ENCODE data around the gene NEDD4L.

The NEDD4L gene

DNA sequence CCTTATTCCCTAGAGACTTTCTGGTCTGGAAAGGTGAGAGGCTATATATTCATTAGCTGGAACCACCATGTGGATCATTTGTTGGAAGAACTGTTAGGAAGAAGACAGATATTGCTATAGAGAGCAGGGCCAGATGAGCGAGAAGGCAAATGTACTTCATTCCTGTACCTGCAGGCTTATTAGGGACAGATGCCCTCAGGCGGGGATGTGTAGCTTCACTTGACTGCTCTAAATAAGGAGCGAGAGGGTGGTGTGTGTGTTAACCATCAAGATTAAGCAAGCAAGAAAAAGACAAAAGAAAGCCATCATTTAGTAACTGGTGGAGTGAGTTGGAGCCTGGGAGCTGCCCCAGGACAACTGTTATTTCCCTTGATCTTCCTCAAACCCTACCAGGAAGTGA is 36.4 kb downstream of the NEDD4L start:
- CTCF ChIA-PET, result interaction anchor here (0.6 to 0.9 kb wide), 2 partner anchors 36 to 450 kb away, joined by 3 read pairs; no protein-coding TSS in a partner anchor
- Histone ChIP-seq H3K36me3 (ENCODE audit: control insufficient read depth in 2 of 2, insufficient read depth in 1 of 2, low read length in 2 of 2) (no peaks in the 10 kb centered on the region), H3K4me1 (ENCODE audit: control insufficient read depth, insufficient read depth, low read length) (peaks cover 6% of the 10 kb centered on the region), H3K27ac (ENCODE audit: extremely low read depth, low read depth, low read length) (no peak overlapping the region), H3K9me3 (ENCODE audit: control insufficient read depth, insufficient read depth, low read depth, low read length) (no peaks in the 10 kb centered on the region), H3K4me3 (ENCODE audit: low read depth, low read length) (no peak overlapping the region)
- POLR2A ChIA-PET, result interaction anchor here (0.5 kb wide), 1 partner anchor 475 kb away, joined by 3 read pairs; no protein-coding TSS in a partner anchor
- TF ChIP-seq ZNF138 (tag by site-specific recombination; IDR thresholded peaks at IDR 0.05; ENCODE audit: borderline replicate concordance) (no peak), ZNF423 (tag by site-specific recombination; IDR thresholded peaks at IDR 0.05) (no peak), BCL11A (tag by site-specific recombination; IDR thresholded peaks at IDR 0.05; ENCODE audit: low read depth) (no peak), ZSCAN30 (tag by site-specific recombination; IDR thresholded peaks at IDR 0.05) (no peak), ZNF16 (tag by site-specific recombination; IDR thresholded peaks at IDR 0.05; ENCODE audit: low read depth) (no peak), ZNF175 (tag by site-specific recombination; IDR thresholded peaks at IDR 0.05) (no peak), SP3 (tag by site-specific recombination; IDR thresholded peaks at IDR 0.05) (no peak), ZNF623 (tag by site-specific recombination; IDR thresholded peaks at IDR 0.05) (no peak), ZNF184 (tag by site-specific recombination; IDR thresholded peaks at IDR 0.05) (no peak), ZNF777 (tag by site-specific recombination; IDR thresholded peaks at IDR 0.05; ENCODE audit: borderline replicate concordance) (no peak), ZNF707 (tag by site-specific recombination; IDR thresholded peaks at IDR 0.05) (no peak), ZFP3 (tag by site-specific recombination; IDR thresholded peaks at IDR 0.05; ENCODE audit: low read depth) (no peak), KLF7 (tag by site-specific recombination; IDR thresholded peaks at IDR 0.05; ENCODE audit: borderline replicate concordance) (no peak), ZNF354C (tag by site-specific recombination; IDR thresholded peaks at IDR 0.05; ENCODE audit: borderline replicate concordance, low read depth) (no peak)
- TF ChIP-seq, protein P1, sequence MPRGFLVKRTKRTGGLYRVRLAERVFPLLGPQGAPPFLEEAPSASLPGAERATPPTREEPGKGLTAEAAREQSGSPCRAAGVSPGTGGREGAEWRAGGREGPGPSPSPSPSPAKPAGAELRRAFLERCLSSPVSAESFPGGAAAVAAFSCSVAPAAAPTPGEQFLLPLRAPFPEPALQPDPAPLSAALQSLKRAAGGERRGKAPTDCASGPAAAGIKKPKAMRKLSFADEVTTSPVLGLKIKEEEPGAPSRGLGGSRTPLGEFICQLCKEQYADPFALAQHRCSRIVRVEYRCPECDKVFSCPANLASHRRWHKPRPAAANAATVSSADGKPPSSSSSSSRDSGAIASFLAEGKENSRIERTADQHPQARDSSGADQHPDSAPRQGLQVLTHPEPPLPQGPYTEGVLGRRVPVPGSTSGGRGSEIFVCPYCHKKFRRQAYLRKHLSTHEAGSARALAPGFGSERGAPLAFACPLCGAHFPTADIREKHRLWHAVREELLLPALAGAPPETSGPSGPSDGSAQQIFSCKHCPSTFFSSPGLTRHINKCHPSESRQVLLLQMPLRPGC (tag by site-specific recombination; IDR thresholded peaks at IDR 0.05), result no peak
- TF ChIP-seq, protein P2, sequence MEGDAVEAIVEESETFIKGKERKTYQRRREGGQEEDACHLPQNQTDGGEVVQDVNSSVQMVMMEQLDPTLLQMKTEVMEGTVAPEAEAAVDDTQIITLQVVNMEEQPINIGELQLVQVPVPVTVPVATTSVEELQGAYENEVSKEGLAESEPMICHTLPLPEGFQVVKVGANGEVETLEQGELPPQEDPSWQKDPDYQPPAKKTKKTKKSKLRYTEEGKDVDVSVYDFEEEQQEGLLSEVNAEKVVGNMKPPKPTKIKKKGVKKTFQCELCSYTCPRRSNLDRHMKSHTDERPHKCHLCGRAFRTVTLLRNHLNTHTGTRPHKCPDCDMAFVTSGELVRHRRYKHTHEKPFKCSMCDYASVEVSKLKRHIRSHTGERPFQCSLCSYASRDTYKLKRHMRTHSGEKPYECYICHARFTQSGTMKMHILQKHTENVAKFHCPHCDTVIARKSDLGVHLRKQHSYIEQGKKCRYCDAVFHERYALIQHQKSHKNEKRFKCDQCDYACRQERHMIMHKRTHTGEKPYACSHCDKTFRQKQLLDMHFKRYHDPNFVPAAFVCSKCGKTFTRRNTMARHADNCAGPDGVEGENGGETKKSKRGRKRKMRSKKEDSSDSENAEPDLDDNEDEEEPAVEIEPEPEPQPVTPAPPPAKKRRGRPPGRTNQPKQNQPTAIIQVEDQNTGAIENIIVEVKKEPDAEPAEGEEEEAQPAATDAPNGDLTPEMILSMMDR (tag by site-specific recombination; IDR thresholded peaks at IDR 0.05), result no peak
- TF ChIP-seq, protein P3, sequence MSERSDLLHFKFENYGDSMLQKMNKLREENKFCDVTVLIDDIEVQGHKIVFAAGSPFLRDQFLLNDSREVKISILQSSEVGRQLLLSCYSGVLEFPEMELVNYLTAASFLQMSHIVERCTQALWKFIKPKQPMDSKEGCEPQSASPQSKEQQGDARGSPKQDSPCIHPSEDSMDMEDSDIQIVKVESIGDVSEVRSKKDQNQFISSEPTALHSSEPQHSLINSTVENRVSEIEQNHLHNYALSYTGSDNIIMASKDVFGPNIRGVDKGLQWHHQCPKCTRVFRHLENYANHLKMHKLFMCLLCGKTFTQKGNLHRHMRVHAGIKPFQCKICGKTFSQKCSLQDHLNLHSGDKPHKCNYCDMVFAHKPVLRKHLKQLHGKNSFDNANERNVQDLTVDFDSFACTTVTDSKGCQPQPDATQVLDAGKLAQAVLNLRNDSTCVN (tag by site-specific recombination; optimal IDR thresholded peaks at IDR 0.05), result no peak
- TF ChIP-seq, protein P4, sequence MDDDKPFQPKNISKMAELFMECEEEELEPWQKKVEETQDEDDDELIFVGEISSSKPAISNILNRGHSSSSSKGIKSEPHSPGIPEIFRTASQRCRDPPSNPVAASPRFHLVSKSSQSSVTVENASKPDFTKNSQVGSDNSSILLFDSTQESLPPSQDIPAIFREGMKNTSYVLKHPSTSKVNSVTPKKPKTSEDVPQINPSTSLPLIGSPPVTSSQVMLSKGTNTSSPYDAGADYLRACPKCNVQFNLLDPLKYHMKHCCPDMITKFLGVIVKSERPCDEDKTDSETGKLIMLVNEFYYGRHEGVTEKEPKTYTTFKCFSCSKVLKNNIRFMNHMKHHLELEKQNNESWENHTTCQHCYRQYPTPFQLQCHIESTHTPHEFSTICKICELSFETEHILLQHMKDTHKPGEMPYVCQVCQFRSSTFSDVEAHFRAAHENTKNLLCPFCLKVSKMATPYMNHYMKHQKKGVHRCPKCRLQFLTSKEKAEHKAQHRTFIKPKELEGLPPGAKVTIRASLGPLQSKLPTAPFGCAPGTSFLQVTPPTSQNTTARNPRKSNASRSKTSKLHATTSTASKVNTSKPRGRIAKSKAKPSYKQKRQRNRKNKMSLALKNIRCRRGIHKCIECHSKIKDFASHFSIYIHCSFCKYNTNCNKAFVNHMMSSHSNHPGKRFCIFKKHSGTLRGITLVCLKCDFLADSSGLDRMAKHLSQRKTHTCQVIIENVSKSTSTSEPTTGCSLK (tag by site-specific recombination; IDR thresholded peaks at IDR 0.05), result no peak
- TF ChIP-seq, protein P5, sequence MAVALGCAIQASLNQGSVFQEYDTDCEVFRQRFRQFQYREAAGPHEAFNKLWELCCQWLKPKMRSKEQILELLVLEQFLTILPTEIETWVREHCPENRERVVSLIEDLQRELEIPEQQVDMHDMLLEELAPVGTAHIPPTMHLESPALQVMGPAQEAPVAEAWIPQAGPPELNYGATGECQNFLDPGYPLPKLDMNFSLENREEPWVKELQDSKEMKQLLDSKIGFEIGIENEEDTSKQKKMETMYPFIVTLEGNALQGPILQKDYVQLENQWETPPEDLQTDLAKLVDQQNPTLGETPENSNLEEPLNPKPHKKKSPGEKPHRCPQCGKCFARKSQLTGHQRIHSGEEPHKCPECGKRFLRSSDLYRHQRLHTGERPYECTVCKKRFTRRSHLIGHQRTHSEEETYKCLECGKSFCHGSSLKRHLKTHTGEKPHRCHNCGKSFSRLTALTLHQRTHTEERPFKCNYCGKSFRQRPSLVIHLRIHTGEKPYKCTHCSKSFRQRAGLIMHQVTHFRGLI (tag by site-specific recombination; IDR thresholded peaks at IDR 0.05), result no peak
- TF ChIP-seq, protein P6, sequence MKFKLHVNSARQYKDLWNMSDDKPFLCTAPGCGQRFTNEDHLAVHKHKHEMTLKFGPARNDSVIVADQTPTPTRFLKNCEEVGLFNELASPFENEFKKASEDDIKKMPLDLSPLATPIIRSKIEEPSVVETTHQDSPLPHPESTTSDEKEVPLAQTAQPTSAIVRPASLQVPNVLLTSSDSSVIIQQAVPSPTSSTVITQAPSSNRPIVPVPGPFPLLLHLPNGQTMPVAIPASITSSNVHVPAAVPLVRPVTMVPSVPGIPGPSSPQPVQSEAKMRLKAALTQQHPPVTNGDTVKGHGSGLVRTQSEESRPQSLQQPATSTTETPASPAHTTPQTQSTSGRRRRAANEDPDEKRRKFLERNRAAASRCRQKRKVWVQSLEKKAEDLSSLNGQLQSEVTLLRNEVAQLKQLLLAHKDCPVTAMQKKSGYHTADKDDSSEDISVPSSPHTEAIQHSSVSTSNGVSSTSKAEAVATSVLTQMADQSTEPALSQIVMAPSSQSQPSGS (tag by site-specific recombination; IDR thresholded peaks at IDR 0.05; ENCODE audit: low read depth), result no peak
